22Rv1 (cell line): Measurements from ENCODE around the gene FOCAD.

ENCODE experiments used
- CTCF ChIP-seq: fragments of 450-650 bp; IDR thresholded peaks from 2 replicates; pipeline ENCODE4 v1.5.1; 2017; ENCODE audit warnings: mild to moderate bottlenecking
- ZFX ChIP-seq: fragments of 450-650 bp; IDR thresholded peaks from 2 replicates; pipeline ENCODE4 v1.6.1; 2017; ENCODE audit warnings: antibody characterized with exemption, borderline replicate concordance

DNA sequence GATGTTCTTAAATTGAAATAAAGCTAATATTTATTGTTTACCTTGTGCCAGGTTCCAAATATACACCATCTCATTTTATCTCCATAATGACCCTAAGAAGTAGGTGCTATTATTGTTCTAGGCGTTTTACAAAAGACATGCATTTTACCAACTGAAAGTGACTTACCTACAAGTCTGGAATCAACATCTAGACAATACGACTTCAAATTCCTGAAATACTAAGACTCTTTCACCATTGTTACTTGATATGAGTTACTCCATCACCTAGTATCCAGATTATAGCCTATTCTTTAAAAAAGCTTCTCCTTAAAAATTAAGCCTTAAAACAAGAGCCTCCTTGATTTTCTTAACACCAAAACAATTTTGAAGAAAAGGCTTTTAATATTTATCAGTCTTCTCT, 334.1 kb downstream of the FOCAD start:
- TF ChIP-seq CTCF (no peak), ZFX (no peak)
